SK-N-SH treated with all-trans-retinoic acid at 6 μM for 48 hours (cell line): ENCODE data around the gene HDAC11.

Source experiments
- ARNTL ChIP-seq: fragments of 450-650 bp; formaldehyde crosslinking; IDR thresholded peaks from 2 replicates; pipeline ENCODE4 v1.5.0; 2020; ENCODE audit warnings: low read depth, mild to moderate bottlenecking, moderate library complexity, borderline replicate concordance
- CSDC2 ChIP-seq: fragments of 250-450 bp; sonication (Bioruptor Pico); IDR thresholded peaks from 2 replicates; pipeline ENCODE4 v1.5.0; 2020; ENCODE audit warnings: mild to moderate bottlenecking, moderate library complexity
- PATZ1 ChIP-seq: fragments of 250-450 bp; sonication (Bioruptor Pico); IDR thresholded peaks from 2 replicates; pipeline ENCODE4 v1.8.0; 2020; ENCODE audit warnings: mild to moderate bottlenecking, moderate library complexity, borderline replicate concordance
- RARB ChIP-seq: fragments of 250-450 bp; sonication (Bioruptor Pico); IDR thresholded peaks from 2 replicates; pipeline ENCODE4 v1.8.0; 2021; ENCODE audit warnings: mild to moderate bottlenecking, moderate library complexity
- ZC3H10 ChIP-seq: fragments of 250-450 bp; sonication (Bioruptor Pico); IDR thresholded peaks from 2 replicates; pipeline ENCODE4 v1.5.1; 2021; ENCODE audit warnings: mild to moderate bottlenecking, moderate library complexity
- ZFP3 ChIP-seq: fragments of 250-450 bp; sonication (Bioruptor Pico); IDR thresholded peaks from 2 replicates; pipeline ENCODE4 v1.5.0; 2020; ENCODE audit warnings: mild to moderate bottlenecking, moderate library complexity
- ZNF8 ChIP-seq: fragments of 450-650 bp; formaldehyde crosslinking; IDR thresholded peaks from 2 replicates; pipeline ENCODE4 v1.5.0; 2020; ENCODE audit warnings: mild to moderate bottlenecking, moderate library complexity
- TF ChIP-seq, protein P1 (sequence below): fragments of 250-450 bp; sonication (Bioruptor Pico); IDR thresholded peaks from 2 replicates; pipeline ENCODE4 v1.5.1; 2020; ENCODE audit warnings: low read depth, mild to moderate bottlenecking, moderate library complexity
- TF ChIP-seq, protein P2 (sequence below): fragments of 250-450 bp; sonication (Bioruptor Pico); IDR thresholded peaks from 2 replicates; pipeline ENCODE4 v1.8.0; 2021; ENCODE audit warnings: low read depth, mild to moderate bottlenecking, moderate library complexity, borderline replicate concordance

- TF ChIP-seq ARNTL (no peak), RARB (CRISPR knock-in tag) (no peak), PATZ1 (CRISPR knock-in tag) (no peak), ZC3H10 (CRISPR knock-in tag) (no peak), ZFP3 (CRISPR knock-in tag) (no peak), ZNF8 (CRISPR knock-in tag) (no peak), CSDC2 (CRISPR knock-in tag) (no peak)
- TF ChIP-seq, protein P1, sequence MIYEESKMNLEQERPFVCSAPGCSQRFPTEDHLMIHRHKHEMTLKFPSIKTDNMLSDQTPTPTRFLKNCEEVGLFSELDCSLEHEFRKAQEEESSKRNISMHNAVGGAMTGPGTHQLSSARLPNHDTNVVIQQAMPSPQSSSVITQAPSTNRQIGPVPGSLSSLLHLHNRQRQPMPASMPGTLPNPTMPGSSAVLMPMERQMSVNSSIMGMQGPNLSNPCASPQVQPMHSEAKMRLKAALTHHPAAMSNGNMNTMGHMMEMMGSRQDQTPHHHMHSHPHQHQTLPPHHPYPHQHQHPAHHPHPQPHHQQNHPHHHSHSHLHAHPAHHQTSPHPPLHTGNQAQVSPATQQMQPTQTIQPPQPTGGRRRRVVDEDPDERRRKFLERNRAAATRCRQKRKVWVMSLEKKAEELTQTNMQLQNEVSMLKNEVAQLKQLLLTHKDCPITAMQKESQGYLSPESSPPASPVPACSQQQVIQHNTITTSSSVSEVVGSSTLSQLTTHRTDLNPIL (CRISPR knock-in tag), result no peak
- TF ChIP-seq, protein P2, sequence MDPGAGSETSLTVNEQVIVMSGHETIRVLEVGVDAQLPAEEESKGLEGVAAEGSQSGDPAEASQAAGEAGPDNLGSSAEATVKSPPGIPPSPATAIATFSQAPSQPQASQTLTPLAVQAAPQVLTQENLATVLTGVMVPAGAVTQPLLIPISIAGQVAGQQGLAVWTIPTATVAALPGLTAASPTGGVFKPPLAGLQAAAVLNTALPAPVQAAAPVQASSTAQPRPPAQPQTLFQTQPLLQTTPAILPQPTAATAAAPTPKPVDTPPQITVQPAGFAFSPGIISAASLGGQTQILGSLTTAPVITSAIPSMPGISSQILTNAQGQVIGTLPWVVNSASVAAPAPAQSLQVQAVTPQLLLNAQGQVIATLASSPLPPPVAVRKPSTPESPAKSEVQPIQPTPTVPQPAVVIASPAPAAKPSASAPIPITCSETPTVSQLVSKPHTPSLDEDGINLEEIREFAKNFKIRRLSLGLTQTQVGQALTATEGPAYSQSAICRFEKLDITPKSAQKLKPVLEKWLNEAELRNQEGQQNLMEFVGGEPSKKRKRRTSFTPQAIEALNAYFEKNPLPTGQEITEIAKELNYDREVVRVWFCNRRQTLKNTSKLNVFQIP (CRISPR knock-in tag), result no peak
These were observed 75.6 kb downstream of the HDAC11 start for GRCh38 chr3:13555753-13556152.
